ENCODE data around the gene LRP1.

GRCh38 chr12:57231276-57232021 is 103.2 kb downstream of the LRP1 start:
- no peak for TF ChIP-seq POLR2A (IDR thresholded peaks at IDR 0.05; ENCODE audit: low read depth, low read length)
- TF ChIP-seq POLR2AphosphoS5 (IDR thresholded peaks at IDR 0.05; ENCODE audit: low read depth, low read length), result no peak
- TF ChIP-seq TAF1 (IDR thresholded peaks at IDR 0.05; ENCODE audit: borderline replicate concordance, low read depth, low read length), result no peak

Measured in GM12892 (cell line).